ENCODE measurements around the gene MAML2. TPM values are rescaled to one million over a fixed set of nuclear protein-coding genes. Genes with fewer than 3 reads are reported as not detected.

MAML2 gene
- total RNA-seq, 2 experiments from 2014 or later, result 0.15 to 1.0 TPM

DNA sequence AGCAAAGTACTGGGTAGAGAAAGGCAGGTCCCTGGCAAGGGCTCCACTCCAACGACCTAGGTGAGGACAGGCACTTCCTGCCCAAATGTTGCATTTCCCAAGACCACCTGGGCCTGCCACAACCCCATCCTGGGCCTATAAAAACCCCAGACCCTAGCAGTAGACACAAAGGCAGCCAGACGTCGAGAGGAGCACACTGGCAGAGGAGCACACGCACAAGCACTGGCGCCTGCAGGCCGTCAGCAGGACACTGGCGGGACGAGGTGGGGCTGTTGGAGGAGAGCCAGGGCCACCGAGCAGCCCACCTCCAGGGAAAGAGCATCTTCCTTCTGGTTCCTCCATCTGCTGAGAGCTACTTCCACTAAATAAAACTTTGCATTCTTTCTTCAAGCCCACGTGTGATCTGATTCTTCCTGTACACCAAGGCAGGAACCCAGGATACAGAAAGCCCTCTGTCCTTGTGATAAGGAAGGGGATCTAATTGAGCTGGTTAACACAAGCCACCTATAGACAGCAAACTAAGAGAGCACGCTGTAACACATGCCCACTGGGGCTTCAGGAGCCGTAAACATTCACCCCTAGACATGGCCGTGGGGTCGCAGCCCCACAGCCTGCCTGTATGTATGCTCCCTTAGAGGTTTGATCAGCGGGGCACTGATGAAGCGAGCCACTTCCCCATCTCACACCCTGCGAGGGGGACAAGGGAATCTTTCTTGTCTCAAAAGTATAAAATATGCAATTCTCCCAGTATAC, 329.4 kb downstream of the MAML2 start:
- Histone ChIP-seq H4K20me1 (ENCODE audit: insufficient read depth, low read length) (no peaks in the 10 kb centered on the region), H3K79me2 (ENCODE audit: insufficient read depth, low read depth, low read length) (no peaks in the 10 kb centered on the region), H3K27ac (ENCODE audit: low read depth, low read length, poor library complexity, severe bottlenecking) (peak overlapping the region; percentile 66), H3K36me3 (ENCODE audit: insufficient read depth, low read length) (no peaks in the 10 kb centered on the region), H3K9me3 (ENCODE audit: low read length) (no peaks in the 10 kb centered on the region), H3K9me2 (ENCODE audit: insufficient read depth, low read length) (no peaks in the 10 kb centered on the region), H3K4me3 (ENCODE audit: low read depth, low read length, poor library complexity, severe bottlenecking) (no peak overlapping the region), H3K4me1 (ENCODE audit: insufficient read depth, low read length, poor library complexity, severe bottlenecking) (peaks cover 36% of the 10 kb centered on the region), H3K4me2 (ENCODE audit: low read length) (peak overlapping the region; percentile 58; the same call in 1 of the 2 replicates), H2AFZ (ENCODE audit: low read length) (peak overlapping the region; percentile 96; the same call in 1 of the 2 replicates)
- intact Hi-C loops (cut with micrococcal nuclease; ENCODE audit: unreplicated experiment), result loop anchor here (2.0 to 5.0 kb wide), 2 partner anchors 229 to 375 kb away; partner anchors contain the start of gene CCDC82
- peak; percentile 16 for DNase-seq (ENCODE audit: low spot score)
- no TSS peak for BruUV-seq (replicated peaks)
- TF ChIP-seq EZH2phosphoT487 (IDR thresholded peaks at IDR 0.05; ENCODE audit: borderline replicate concordance, low read depth, low read length), result no peak
- TF ChIP-seq, protein P1, sequence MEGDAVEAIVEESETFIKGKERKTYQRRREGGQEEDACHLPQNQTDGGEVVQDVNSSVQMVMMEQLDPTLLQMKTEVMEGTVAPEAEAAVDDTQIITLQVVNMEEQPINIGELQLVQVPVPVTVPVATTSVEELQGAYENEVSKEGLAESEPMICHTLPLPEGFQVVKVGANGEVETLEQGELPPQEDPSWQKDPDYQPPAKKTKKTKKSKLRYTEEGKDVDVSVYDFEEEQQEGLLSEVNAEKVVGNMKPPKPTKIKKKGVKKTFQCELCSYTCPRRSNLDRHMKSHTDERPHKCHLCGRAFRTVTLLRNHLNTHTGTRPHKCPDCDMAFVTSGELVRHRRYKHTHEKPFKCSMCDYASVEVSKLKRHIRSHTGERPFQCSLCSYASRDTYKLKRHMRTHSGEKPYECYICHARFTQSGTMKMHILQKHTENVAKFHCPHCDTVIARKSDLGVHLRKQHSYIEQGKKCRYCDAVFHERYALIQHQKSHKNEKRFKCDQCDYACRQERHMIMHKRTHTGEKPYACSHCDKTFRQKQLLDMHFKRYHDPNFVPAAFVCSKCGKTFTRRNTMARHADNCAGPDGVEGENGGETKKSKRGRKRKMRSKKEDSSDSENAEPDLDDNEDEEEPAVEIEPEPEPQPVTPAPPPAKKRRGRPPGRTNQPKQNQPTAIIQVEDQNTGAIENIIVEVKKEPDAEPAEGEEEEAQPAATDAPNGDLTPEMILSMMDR (conservative IDR thresholded peaks at IDR 0.05; ENCODE audit: low read length), result no peak
- ChIA-PET CTCF (ENCODE audit: unreplicated experiment) (no interaction called here), POLR2A (interaction anchor here (0.6 to 2.0 kb wide), 6 partner anchors 19 to 375 kb away, joined by 3 to 9 read pairs (median 4); partner anchors contain the start of genes CCDC82 and JRKL)

DNA sequence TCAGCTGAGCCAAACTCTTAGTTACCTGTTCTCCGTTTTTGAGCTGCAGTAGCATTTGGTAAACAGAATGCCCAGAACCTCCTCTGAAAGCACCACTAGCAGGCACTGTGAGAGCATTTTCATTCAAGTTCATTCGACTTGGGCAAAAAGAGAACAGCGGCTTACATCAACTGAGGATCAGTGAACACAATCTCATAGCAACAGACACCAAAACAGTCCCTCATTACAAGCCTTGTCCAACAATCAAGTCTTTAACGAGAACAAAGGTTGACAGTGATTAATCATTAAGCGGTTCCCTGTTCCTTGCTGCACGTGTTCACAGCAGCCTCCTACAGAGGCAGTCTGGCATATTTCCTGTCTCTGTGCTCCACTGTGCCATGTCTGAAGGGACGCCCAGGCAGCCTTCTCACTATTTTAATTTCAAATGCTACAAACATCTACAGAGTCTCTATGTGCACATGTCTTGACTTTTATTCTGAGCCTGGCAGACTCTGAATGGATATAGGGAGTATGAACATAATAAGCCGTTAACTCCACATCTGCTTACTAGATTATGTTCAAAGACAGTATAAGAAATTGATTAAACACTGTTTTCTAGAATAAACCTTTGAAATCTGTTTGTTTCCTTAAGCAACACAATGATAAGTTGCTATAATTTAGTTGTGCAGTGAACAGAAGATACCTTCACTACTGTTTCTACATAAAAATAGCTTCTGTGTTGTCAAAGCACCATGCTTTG, 330.7 kb downstream of the MAML2 start:
- Histone ChIP-seq H3K4me3 (ENCODE audit: low read depth, low read length, poor library complexity, severe bottlenecking) (peak overlapping the region; percentile 29), H2AFZ (ENCODE audit: low read length) (peak overlapping the region; percentile 96), H3K36me3 (ENCODE audit: insufficient read depth, low read length) (no peaks in the 10 kb centered on the region), H3K9me3 (ENCODE audit: low read length) (no peaks in the 10 kb centered on the region), H3K4me1 (ENCODE audit: insufficient read depth, low read length, poor library complexity, severe bottlenecking) (peaks cover 36% of the 10 kb centered on the region), H3K9me2 (ENCODE audit: insufficient read depth, low read length) (no peaks in the 10 kb centered on the region), H3K4me2 (ENCODE audit: low read length) (peak overlapping the region; percentile 58), H3K79me2 (ENCODE audit: insufficient read depth, low read depth, low read length) (no peaks in the 10 kb centered on the region), H4K20me1 (ENCODE audit: insufficient read depth, low read length) (no peaks in the 10 kb centered on the region), H3K27ac (ENCODE audit: low read depth, low read length, poor library complexity, severe bottlenecking) (peak overlapping the region; percentile 66)
- CTCF ChIA-PET (ENCODE audit: unreplicated experiment), result no interaction called here
- peak; percentile 88 for DNase-seq (ENCODE audit: low spot score)
- no peak for TF ChIP-seq EZH2phosphoT487 (IDR thresholded peaks at IDR 0.05; ENCODE audit: borderline replicate concordance, low read depth, low read length)
- TF ChIP-seq, protein P1 (conservative IDR thresholded peaks at IDR 0.05; ENCODE audit: low read length), result peak; percentile 86
- POLR2A ChIA-PET, result interaction anchor here (0.6 to 2.0 kb wide), 3 partner anchors 172 to 376 kb away, joined by 3 to 9 read pairs (median 3); partner anchors contain the start of genes CCDC82 and JRKL
- no TSS peak for BruUV-seq (replicated peaks)
- intact Hi-C loops (cut with micrococcal nuclease; ENCODE audit: unreplicated experiment), result loop anchor here (1.0 to 5.0 kb wide), 3 partner anchors 230 to 377 kb away; partner anchors contain the start of genes CCDC82 and MAML2
